GM19043 (cell line): Measurements from ENCODE around the gene HOXA5.

Experiments used
- ATAC-seq: cut with Tn5 transposase; IDR thresholded peaks from one replicate; pipeline ENCODE4 v1.9.1; 2021; ENCODE audit warnings: low read depth; ENCODE audit not compliant: unreplicated experiment

The HOXA5 gene

DNA sequence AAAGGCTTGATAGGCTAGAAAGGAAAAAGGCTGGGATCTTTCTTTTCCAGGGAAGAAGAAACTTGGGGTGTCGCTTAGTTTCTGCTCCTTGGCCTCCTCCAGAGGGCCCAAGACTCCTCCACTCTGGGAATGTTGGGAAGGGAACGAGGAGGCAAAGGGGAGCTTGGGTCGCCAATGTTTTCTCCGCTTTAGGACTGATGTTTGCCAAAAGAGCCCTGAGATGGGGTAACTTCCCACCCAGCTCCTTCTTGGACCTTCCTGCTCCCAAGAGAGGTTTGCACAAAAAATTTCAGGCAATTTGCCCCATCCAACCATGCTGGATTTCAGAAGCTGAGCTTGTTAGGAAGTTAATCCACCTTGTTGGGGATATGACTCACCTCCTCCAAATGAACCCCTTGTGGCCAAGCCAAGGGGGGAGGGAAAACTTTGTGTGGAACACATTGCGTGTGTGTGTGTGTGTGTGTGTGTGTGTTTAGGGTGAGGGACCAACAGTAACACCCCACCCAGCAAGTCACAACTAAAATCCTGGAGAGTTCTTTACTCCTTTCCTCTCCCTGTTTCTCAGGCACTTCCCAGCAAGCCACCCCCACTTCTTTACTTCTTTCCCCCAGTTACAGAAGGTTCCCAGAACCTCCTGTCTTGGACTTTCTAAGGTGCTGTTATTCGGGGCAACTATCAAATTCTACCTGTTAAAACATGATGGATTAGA lies 32.3 kb downstream of the HOXA5 start:
- ATAC-seq, result no peak

- ATAC-seq, result no peak
Observed at GRCh38 chr7:27110186-27111031, 33.1 kb downstream of the HOXA5 start.

DNA sequence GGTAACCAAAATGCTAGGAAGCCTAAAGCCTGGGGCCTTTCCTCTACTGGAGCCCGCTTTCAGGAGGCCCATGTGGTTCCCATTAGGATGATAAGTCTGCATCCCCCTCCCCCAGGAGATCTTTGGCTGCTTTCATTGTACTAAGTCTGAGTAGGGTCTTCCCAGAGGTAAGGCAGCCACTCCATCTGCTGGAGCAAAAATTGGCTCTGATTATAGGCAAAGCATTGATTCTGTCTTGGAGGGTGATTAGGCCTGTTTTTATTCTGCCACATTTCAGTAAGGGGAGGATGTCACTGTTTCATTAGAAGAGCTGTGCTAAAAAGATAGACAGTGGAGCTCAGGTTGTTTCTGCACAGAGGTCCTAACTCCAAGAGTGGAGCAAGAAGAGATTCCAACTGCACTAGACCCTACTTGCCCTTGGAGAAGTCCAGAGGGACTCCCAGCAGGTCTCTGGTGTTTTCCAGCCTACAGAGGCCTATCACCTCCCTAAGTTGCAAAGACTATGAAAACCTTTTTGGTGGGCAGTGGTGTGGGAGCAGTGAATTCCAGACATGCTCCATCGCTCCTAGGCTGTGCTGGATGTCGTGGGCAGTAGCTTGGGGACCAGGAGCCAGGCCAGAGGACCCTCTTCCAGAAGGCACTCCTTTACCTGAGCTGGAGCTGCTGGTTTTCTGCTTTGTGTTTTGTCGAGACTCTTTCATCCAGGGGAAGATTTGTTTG lies 33.9 kb downstream of the HOXA5 start:
- no peak for ATAC-seq

DNA sequence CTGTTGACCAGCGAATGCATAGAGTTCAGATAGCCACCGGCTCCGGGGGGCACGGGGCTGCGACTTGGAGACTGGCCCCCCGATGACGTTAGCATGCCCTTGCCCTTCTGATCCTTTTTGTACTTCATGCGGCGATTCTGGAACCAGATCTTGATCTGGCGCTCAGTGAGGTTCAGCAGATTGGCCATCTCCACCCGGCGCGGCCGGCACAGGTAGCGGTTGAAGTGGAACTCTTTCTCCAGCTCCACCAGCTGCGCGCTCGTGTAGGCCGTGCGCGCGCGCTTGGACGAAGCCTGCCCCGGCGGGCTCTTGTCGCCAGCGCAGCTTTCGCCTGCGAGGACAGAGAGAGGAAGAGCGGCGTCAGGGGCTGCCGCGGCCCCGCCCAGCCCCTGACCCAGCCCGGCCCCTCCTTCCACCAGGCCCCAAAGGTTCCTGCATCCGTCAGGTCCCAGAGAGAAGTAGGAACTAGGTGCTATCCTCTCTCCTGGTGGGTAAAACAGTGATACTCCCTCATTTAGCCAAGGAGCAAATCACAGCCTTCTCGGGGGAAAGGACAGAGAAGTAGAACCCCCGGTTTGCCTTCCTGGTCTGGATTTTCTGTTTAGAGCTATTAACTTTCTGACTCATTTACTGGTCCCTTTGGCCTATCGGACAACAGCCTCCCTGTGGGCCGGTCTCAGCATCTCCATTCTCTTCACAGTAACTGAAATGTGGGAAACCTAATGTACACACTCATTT lies 34.9 kb downstream of the HOXA5 start:
- ATAC-seq, result no peak

GRCh38 chr7:27107391-27108381 lies 35.8 kb downstream of the HOXA5 start:
- ATAC-seq, result no peak

DNA sequence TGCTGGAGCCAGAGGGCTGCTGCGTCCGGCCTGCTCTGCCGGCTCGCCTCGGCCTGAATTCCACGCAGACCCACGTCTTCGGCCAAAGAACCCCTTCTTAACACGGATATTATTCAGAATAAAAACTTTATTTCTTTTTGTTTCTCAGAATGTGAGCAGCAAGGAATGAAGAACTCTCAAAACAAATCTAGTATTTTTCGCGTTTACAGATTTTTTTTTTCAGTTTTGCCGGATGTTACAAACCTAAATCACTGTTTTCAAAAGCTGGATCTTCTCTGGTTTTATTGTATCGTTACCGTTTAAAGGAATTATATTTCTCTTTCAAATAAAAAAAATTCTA lies 36.6 kb downstream of the HOXA5 start:
- no peak for ATAC-seq

- ATAC-seq, result no peak
Observed at GRCh38 chr7:27106181-27106900, 37.1 kb downstream of the HOXA5 start.

- ATAC-seq, result no peak
Observed at GRCh38 chr7:27105301-27106031, 38.0 kb downstream of the HOXA5 start.

GRCh38 chr7:27104341-27105058 lies 39.0 kb downstream of the HOXA5 start:
- ATAC-seq, result no peak

GRCh38 chr7:27103489-27104226 lies 39.8 kb downstream of the HOXA5 start:
- ATAC-seq, result no peak

GRCh38 chr7:27102581-27103442 lies 40.7 kb downstream of the HOXA5 start, which contains the start of gene HOXA2:
Gene HOXA2 (minus strand): TSS chr7:27102683. CDS start chr7:27102500, 183 bp downstream.
- ATAC-seq, result no peak

- no peak for ATAC-seq
Observed at GRCh38 chr7:27101957-27102580, 41.4 kb downstream of the HOXA5 start.

DNA sequence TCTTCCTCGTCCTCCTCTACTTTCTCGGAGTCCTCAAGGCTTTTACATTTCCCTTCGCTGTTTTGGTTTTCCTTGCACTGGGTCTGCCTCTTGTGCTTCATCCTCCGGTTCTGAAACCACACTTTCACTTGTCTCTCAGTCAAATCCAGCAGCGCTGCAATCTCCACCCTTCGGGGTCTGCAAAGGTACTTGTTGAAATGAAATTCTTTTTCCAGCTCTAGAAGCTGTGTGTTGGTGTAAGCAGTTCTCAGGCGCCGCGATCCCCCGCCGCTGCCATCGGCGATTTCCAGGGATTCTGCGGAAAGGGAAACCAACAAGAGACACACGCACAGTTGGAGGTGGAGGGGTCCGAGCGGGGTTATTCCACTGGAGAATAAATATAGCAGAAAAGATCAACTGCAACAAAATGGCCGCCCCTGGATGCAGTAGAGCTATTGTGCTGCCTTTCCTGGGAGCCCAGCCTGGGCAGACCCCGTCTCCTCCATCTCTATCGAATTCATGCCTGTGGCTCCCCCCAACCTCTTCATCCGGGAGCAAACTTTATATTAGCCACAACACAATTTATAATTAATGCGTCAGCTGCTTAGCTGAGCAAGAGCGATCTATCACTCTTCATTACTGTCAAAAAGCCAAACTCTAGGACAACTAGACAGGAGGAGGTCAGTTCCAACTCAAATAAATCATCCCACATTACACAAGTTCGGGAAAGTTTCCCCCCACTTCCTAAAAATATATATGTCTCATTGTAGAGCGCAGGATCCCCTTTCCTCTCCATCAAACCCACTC lies 42.1 kb downstream of the HOXA5 start:
- no peak for ATAC-seq

DNA sequence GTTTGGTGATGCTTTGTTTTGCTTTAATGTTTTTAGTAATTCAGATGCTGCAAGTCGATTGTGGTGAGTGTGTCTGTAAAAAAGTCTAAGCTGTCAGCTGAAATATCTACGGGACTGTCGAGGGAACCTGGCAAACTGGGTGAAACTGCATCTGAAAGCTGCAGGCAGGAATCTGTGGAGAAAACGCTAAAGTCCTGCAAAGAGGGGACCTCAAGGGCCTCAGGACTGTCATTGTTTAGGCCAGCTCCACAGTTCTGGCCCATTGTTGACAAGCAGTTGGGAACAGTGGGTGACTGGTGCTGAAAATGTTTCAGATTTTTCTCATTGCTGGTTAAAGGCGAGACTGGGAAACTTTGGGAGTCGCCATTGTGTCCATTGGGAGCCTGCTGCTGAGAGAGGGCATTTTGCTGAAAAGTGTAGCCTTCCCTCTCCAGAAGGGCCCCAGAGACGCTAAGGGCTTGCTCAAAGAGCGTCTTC lies 42.7 kb downstream of the HOXA5 start:
- no peak for ATAC-seq
